HG02763 (cell line): ENCODE results near the gene EFCAB13.

Experiments
- ATAC-seq: cut with Tn5 transposase; IDR thresholded peaks from one replicate; pipeline ENCODE4 v1.9.1; 2021; ENCODE audit warnings: mild to moderate bottlenecking, moderate library complexity; ENCODE audit not compliant: unreplicated experiment

Gene EFCAB13, protein sequence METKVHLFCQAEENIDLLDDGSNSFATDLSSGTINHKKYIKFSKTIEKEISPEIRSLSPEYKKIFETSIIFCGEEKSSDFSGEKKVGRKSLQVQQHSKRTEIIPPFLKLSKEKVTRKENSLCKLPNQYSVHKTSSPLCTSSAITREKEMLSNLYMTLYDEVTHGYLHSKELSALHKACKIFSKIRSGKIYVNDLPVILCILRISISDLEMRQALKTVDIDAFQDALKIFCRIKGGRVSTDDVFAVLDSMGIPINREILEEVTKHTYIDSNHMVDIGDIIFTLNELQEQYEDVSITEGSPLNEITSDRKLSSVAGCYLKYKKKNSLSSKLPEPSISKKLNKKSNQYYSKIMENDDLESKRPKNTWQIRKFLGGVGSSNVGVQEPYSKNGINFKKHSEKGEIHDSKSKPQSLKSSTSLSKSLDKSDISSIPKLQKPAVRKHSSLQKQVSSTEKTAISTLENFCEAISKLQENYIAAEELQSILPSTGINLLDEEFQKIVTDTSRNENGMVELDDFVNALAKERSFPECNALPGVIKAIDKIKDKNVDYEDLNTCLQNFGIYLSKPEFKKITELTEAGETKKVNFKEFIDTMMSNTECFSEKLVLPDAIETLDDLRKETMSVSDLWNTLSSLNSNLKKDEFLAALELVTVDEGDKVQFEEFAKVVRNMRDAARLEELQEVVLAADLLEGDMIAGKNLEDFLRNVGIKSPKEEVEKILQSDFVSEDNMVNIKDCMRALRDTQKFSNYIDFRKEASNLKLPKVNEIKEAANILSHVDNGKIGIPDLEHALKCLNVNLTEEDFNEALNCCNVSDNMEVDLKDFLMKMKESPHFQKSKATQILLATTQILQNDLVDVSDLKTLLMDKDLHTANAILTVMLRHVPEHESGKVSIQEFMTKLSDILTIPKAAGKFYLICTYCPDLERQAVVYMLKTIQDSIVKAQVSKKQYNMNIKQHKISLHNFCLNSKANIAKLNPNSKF

DNA sequence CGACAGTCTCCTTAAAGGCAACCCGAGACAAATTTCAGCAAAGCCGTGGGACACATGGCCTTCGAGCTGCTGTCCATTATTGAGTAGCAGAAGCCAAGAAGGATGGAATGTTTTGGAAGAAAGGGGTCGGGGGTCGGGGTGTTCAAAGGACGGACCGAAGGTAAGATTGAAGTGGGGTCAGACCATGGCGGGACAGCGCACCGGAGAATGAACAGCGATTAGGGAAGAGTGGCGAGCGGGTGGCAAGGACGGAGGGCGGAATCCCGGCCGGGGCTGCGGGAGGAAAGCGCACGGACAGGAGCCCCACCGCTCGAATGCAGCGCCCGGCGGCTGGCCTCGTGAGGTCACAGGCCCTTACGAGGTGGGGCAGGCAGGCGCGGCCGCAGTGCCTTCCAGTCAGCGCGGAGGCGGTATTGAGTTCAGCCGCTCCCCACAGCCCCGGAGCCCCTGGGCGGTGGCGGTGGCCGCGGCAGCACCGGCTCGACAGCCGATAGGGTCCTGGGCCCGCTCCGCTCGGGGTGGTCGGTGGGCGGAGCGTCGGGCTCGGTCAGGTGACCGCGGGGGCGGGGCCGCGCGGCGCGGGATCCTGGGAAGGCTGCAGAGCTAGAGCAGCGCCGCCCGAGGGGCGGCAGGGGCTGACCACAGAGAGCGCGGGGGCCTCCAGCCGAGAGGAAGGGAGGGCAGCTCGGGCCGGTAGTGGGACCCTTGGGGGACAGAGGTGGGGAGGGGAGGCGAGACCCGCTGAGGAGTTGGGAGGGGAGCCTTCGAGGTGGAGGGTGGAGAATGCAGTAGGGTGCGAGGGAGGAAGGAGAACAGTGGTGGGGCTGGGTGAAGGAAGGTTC lies at the start of gene EFCAB13:
Gene EFCAB13, plus strand, starts transcription at position 574 of the 842 bp plus-strand sequence. CDS start 4,399 bp downstream, outside the sequence.
- peak; percentile 83 for ATAC-seq

DNA sequence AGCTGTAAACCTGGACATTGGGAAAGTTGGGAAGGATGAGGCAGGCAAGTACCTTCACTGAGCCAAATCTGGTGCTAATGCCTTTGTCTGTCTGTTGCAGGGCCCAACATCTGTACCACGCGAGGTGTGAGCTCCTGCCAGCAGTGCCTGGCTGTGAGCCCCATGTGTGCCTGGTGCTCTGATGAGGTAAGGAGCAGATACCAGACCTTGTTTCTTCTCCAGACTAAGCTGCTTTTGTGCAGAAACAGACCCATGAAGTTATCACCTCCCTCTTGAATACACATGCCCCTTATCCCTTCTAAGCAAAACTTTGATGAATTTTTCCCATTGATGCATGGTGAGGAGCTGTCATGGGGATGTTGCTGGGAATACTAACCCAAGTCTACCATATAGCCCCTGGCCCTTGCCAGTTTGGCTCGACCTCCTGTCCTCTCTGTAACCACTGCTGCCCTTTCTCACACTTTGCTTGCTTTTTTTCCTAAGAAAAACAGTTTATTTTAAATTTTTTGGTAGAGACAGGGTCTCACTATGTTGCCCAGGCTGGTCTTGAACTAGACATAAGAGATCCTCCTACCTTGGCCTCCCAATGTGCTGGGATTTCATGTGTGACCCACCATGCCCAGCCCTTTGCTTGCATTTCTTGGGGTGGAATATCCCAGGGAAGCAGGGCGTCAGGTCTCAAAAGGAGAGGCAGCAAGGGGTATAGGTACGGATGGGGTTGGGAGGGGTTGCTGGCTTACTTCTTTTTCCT lies 49.3 kb upstream of the EFCAB13 start:
- ATAC-seq: no peak

DNA sequence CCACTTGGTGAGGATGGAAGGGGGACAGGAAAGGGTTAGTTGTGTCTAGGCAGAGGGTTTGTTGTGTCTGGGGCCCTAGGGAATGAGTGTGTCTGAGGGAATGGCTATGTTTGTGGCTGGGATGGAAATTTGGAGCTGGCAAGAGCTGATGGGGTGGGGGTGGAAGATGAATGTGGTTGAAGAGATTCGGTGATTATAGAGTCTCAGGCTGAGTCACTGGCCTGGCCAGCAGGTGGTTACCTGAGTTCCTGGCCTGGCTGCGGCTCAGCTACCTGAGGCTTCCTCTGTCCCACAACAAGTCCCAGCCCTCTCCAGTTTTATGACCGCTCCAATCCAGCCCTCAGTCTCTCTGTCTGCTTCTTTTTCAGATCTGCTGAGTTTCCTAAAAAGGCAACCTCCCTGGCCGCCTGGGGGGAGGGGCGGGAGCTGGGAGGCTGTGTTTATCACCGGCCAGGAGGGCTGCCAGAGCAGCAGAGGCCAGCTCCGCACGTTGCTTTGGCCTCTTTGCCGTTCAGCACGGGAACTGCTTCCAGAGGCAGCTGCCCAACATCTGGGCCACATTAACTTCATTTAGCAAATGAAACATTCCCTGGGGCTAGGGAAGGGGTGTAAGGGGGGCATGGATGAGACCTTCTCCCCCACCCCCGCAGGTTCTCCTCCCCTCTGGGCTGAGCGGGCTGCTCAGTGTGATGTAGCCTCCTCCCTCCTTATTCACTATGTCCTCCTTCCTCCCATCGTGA lies 48.3 kb upstream of the EFCAB13 start:
- no peak for ATAC-seq

DNA sequence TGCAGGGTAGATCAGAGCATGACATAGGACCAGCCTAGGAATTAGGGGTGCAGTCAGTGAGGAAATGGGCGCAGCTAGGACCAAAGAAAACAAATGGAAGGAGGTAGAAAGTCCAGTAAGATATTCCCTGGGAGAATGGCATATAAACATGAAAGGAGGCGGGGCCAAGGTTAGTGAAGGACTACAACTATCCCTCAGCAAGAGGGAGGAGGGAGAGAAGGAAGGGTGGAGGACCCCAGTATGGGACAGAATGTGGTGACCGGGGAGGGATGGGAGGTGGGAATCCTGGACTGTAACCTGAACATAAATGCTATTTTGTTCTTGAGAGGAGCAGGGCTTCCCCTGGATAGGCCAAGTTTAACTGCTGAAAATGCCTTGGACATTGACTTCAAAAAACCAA lies 47.3 kb upstream of the EFCAB13 start:
- no peak for ATAC-seq

DNA sequence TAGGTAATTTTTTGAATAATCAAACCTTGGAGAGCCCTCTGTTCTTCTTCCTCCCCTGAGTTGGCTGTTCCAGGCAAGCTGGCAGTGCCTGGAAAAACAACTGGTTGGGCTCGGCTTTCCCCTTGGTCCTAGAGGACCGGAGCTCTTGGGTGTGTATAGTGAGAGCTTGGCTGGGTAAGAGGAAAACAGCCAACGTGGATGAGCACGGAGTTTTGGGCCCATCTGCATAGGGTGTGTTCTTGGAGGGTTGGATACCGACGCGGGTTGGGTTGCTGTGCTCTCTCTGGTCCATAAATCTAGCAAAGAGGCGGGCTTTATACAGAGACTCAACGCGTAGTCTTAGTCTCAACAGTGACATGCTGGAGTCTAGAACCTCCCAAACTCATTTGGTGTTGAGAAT lies 46.9 kb upstream of the EFCAB13 start:
- no peak for ATAC-seq

DNA sequence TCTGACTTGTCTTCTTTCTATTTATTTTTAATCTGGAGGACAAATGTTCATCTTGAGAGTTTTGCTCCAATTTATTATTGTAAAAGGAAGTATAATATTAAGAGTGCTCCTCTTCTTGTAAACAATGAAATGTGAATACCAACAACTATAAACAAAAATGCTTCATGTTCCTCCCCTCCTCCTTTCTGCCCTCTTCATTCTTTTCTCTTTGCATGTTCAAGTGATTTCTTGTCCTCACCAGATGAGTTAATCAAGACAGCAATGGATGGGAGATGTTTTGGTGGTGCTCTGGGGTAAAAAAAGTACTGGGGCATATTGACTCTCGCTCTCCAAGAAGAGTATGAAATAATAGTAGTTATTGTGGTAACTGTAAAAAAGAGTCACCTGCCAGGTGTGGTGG lies 45.8 kb upstream of the EFCAB13 start:
- no peak for ATAC-seq

DNA sequence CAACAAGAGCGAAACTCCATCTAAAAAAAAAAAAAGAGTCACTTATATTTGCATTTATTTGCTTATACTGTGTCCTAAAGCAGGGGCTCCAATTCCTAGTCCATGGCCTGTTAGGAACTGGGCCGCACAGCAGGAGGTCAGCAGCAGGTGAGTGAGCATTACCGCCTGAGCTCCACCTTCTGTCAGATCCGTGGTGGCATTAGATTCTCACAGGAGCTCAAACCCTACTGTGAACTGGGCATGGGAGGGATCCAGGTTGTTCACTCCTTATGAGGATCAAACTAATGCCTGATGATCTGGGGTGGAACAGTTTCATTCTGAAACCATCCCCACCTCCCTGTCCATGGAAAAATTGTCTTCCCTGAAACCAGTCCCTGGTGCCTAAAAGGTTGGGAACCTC lies 45.2 kb upstream of the EFCAB13 start:
- no peak for ATAC-seq

DNA sequence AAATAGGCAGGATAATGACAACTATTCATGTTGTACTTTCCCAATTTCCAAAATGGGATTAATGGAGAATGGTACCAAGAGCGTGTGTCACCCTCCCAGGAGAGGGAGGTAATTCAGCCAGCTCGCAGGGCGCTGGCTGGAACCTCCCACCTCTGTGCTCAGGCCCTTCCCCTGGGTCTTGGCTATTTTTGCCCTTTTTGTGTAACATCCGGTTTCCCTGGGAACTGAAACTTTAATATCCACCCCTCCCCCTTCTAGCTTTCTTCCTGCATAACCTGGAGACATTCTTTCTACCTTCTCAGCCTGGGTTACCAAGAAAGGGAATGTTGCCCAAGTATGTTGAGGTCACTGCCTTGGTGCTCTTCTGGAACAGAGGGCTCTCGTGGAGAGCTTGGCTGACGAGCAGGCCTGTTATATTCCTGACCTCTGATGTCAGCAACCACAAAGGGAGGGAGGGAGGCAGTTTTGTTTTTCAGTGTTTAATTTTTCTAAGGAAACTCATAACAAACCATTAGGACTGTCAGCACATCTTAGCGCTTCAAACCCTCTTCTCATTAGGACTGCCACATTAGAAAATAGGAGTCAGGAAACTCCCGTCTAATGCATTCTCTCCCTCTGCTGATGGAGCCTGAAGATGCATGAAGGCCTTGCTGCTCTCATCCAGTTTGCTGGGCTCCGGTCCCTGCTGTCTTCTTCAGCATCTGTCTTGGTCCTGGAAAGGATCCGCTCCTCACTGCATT lies 44.5 kb upstream of the EFCAB13 start:
- ATAC-seq: peak; percentile 77

DNA sequence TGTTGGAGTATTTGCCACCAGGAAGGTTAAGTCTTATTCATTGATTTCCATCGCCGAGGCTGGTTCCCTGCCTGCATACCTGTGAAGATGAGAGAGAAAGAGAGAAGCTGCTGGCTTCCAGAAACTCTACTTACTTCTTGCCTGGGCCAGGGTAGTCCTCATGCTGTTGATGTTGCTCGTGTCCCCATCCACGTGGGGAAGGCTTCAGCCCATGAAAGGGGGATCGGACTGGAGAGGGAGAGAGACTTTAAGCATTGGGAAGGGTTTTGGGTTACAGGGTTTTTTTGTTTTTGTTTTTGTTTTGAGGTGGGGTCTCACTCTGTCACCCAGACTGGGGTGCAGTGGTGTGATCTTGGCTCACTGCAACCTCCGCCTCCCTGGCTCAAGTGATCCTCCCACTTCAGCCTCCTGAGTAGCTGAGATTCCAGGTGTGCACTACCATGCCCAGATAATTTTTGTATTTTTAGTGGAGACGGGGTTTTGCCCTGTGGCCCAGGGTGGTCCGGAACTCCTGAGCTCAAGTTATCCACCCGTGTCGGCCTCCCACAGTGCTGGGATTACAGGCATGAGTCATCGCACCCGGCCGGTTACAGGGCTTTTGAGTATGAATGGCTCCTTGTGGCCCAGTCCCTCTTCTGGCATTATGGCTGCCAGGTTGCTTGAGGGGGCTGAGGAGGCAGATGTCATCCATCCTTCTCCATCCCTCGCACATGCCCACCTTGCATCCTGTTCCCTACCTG lies 43.5 kb upstream of the EFCAB13 start:
- no peak for ATAC-seq

DNA sequence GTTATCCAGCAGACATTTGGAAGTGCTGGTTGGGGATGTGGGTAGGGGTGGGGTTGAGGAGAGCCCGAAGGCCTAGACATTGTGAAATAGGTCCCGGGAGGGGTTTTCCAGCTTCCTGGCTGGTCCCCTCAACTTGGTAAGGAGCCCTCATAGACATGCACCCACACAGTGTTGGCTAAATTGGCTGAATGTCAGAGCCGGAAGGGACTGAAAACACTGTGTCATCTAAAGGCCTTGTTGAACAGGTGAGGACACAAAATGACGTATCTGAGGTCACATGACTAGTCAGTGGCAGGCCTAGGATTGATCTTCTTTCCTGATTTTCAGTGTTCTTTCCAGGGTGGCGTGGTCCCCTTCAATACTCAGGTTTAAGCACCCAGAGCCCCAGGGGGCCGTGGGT lies 42.5 kb upstream of the EFCAB13 start:
- ATAC-seq: no peak

DNA sequence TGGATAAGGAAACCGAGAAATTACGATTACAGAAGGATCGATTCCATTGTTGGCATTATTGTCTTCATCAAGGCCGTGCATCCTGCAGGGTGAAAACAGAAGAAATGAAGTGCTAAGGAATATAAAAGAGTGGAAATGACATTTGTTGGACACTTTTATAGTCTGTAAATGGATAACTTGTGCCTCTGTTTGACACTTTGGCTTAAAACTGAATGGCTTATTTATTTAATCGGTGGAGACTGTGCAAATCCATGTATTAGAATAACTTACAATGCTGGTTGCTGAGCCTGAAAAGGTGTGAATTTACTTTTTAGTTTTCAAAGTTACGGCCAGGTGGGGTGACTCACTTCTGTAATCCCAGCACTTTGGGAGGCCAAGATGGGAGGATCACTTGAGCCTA lies 38.8 kb upstream of the EFCAB13 start:
- no peak for ATAC-seq

DNA sequence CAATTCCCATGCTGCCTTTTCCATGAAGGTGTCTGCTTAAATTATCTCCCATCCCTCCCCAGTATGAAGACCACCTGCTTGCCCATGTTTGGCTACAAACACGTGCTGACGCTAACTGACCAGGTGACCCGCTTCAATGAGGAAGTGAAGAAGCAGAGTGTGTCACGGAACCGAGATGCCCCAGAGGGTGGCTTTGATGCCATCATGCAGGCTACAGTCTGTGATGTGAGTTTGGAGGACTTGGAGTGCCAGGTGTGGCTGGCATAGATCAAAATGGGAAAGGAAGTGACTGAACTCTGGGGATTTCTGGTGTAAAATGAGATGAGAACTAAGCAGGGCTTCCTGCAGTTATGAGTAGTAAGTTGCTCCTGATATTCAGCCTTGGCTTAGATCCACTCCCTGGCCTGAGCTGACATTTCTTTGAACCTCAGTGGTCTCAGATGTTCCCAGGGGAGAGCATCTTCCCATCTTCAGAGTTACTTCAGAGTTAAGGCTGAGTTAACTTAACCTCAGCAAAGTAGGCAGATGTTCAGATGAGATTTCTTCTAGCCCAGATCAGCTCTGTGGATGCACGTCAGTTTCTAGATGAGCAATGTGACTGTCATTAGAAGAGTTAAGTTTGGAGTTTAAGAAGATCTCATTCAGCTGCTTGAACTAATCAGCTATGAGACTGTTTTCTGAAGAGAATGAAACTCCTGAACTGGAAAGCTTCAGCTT lies 37.4 kb upstream of the EFCAB13 start:
- ATAC-seq: no peak

DNA sequence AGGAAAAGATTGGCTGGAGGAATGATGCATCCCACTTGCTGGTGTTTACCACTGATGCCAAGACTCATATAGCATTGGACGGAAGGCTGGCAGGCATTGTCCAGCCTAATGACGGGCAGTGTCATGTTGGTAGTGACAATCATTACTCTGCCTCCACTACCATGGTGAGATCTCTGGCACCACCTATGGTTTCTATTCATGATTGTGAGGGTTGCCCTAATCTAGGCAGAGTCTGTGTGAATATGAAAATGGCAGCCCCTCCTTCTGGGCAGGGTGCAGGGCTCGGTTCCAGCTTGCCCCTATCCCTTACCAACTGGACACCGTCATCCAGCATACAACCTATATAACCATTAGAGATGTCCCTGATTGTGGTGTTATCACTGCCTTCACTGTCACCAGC lies 36.7 kb upstream of the EFCAB13 start:
- ATAC-seq: no peak

DNA sequence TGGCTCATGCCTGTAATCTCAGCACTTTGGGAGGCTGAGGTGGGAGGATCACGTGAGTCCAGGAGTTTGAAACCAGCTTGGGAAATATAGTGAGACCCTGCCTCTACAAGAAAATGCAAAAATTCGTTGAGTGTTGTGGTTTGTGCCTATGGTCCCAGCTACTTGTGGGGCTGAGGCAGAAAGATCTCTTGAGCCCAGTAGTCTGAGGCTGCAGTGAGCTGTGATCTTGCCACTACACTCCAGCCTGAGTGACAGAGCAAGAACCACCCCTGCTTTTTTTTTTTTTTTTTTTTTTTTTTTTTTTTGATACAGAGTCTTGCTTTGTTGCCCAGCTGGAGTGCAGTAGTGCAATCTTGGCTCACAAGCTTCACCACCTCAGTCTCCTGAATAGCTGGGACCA lies 36.1 kb upstream of the EFCAB13 start:
- ATAC-seq: no peak

DNA sequence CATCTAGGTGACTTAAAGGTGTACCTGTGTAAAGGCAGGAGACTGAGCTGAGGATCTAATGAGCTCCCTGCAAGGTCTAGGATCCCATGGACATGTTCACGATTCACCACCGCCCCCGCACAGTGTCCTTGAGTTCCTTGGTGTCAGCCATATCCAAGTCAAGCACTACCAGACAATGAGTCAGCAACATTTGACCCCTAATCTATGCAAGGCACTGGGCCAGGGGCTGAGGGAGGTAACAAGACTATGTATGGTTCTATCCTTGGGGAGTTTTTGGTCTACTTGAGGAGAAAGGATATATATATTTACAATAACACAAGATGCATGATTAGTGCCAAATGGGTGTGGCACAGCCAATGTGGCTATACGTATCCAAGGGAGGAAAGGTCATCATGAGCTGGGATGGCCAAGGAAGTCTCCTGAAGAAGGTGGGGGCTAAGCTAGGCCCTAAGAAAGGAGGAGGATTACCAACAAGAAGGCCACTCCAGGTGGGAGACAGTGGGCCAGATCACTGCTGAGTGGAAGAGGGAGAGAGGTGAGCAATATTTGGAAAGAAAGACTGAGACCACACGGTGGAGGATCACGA lies 35.1 kb upstream of the EFCAB13 start:
- no peak for ATAC-seq

DNA sequence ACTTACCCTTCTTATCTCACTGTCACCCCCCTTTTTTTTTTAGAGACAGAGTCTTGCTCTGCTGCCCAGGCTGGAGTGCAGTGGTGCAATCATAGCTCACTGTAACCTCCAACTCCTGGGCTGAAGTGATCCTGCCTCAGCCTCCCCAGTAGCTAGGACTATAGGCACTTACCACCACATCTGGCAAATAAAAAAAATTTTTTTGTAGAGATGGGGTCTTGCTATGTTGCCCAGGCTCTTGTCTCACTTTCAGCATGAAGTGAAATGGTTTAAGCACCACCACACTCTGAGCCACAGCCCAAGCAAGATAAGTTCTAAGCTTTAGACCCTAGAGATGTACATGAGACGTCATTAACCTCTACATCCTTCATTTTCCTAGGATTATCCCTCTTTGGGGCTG lies 34.5 kb upstream of the EFCAB13 start:
- ATAC-seq: no peak

DNA sequence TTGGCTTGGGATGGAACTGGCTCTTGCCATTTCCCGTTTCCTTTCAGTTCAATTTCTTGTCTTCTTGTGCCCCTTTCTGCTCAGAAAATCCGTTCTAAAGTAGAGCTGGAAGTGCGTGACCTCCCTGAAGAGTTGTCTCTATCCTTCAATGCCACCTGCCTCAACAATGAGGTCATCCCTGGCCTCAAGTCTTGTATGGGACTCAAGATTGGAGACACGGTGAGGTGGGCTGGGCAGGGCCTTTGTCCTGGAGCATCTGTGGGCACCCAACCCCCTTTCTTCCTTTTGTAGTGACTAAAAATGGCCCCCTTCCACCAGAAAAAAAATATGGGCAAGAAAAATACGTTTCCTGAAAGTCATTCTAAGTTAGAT lies 32.9 kb upstream of the EFCAB13 start:
- no peak for ATAC-seq
